ENCODE results near the gene RBPJL. TPM values are rescaled to one million over a fixed set of nuclear protein-coding genes. Genes with fewer than 3 reads are reported as not detected.

RBPJL gene
- total RNA-seq, 1 donor from 2014 or later: not detected

- no peak overlapping the region for H3K4me3 Mint-ChIP-seq
- H3K27ac Mint-ChIP-seq (ENCODE audit: unreplicated experiment): no peak overlapping the region
- H3K36me3 Mint-ChIP-seq (ENCODE audit: low read depth): no peaks in the 10 kb centered on the region
- H3K27me3 Mint-ChIP-seq (ENCODE audit: low read depth): peaks cover 89% of the 10 kb centered on the region
- peaks cover 19% of the 10 kb centered on the region for H3K4me1 Mint-ChIP-seq
- DNase-seq (ENCODE audit: low read depth, low spot score): no peak
- no peaks in the 10 kb centered on the region for H3K9me3 Mint-ChIP-seq
- TF ChIP-seq CTCF (conservative IDR thresholded peaks at IDR 0.05): no peak
These were observed 17.8 kb upstream of the RBPJL start for GRCh38 chr20:45288860-45289259.

DNA sequence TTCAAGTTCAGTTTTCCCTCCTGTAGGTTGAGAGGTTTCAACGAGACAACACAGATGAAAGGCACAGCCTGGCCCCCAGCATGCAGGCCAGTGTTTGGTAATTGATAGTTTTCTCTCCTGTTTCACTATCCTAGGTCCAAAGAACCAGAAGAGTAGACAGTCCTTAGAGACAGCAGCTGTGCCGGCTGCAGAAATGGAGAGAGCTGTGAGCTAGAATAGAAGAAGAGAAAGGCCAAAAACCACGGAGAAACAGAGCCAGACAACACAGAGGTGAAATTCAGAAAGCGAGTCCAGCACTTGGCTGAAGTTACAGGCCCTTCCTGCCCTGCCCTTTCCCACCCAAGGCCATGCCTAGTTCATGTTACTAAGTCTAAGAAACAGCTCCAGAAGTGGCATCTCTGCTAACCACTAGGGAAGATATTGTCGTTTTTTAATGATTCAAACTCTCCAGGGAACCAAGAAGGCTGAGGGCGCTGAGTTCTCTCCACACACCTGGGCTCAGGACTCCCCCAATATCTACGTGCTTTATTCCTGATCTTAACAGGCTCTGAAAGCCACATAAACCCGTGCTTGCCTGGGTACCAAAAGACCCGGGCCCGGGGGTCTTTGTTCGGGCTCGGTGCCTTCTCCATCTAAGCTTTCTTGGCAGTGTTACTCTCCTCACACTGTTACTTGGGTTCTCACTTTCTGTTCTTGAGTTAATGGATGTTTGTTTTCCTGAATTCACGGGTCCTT, 16.5 kb upstream of the RBPJL start:
- no peaks in the 10 kb centered on the region for H3K36me3 Mint-ChIP-seq (ENCODE audit: low read depth)
- no peak for TF ChIP-seq CTCF (conservative IDR thresholded peaks at IDR 0.05)
- peak overlapping the region; percentile 48 for H3K27ac Mint-ChIP-seq (ENCODE audit: unreplicated experiment)
- no peak overlapping the region for H3K4me3 Mint-ChIP-seq
- peaks cover 21% of the 10 kb centered on the region for H3K4me1 Mint-ChIP-seq
- no peak for DNase-seq (ENCODE audit: low read depth, low spot score)
- peaks cover 81% of the 10 kb centered on the region for H3K27me3 Mint-ChIP-seq (ENCODE audit: low read depth)
- no peaks in the 10 kb centered on the region for H3K9me3 Mint-ChIP-seq

- TF ChIP-seq CTCF (conservative IDR thresholded peaks at IDR 0.05): peak; percentile 88
- Mint-ChIP-seq H3K9me3 (no peaks in the 10 kb centered on the region), H3K4me3 (peak overlapping the region; percentile 64), H3K27ac (ENCODE audit: unreplicated experiment) (no peak overlapping the region), H3K4me1 (peaks cover 21% of the 10 kb centered on the region), H3K36me3 (ENCODE audit: low read depth) (no peaks in the 10 kb centered on the region), H3K27me3 (ENCODE audit: low read depth) (peaks cover 74% of the 10 kb centered on the region)
- DNase-seq (ENCODE audit: low read depth, low spot score): peak; percentile 85
These were observed 15.8 kb upstream of the RBPJL start for GRCh38 chr20:45290677-45291355.

DNA sequence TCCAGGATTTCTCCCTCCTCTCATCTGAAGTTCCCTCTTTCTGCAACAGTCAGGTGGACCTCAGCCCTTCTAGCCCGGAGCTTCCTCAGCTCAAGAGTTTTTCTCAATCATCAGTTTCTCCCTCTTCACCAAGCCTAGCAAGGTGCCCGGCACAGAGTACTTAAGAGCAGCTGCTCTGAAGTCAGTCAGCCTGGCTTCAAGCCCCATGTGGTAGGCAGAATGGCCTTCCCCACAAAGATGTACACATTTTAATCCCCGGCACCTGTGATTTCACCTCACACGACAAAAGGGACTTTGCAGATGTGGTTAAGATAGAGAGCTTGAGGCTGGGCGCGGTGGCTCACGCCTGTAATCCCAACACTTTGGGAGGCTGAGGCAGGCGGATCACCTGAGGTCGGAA, 15.1 kb upstream of the RBPJL start:
- no peak overlapping the region for H3K27ac Mint-ChIP-seq (ENCODE audit: unreplicated experiment)
- TF ChIP-seq CTCF (conservative IDR thresholded peaks at IDR 0.05): no peak
- H3K4me3 Mint-ChIP-seq: peak overlapping the region; percentile 64
- no peak for DNase-seq (ENCODE audit: low read depth, low spot score)
- peaks cover 73% of the 10 kb centered on the region for H3K27me3 Mint-ChIP-seq (ENCODE audit: low read depth)
- no peaks in the 10 kb centered on the region for H3K9me3 Mint-ChIP-seq
- peaks cover 21% of the 10 kb centered on the region for H3K4me1 Mint-ChIP-seq
- no peaks in the 10 kb centered on the region for H3K36me3 Mint-ChIP-seq (ENCODE audit: low read depth)

- Mint-ChIP-seq H3K4me1 (peaks cover 21% of the 10 kb centered on the region), H3K27ac (ENCODE audit: unreplicated experiment) (no peak overlapping the region), H3K4me3 (peak overlapping the region; percentile 90), H3K9me3 (no peaks in the 10 kb centered on the region), H3K36me3 (ENCODE audit: low read depth) (no peaks in the 10 kb centered on the region), H3K27me3 (ENCODE audit: low read depth) (peaks cover 72% of the 10 kb centered on the region)
- DNase-seq (ENCODE audit: low read depth, low spot score): no peak
- no peak for TF ChIP-seq CTCF (conservative IDR thresholded peaks at IDR 0.05)
These were observed 14.3 kb upstream of the RBPJL start for GRCh38 chr20:45292343-45292742.
